Gastrocnemius medialis (tissue), 4 donors: Measurements from ENCODE around the gene NRXN2.

ENCODE experiments used
- CTCF ChIP-seq, 5 experiments: fragments of 450-650 bp in 3 of 5; fragments of 200-600 bp in 2 of 5; sonication (generic) in 2 of 5; IDR thresholded peaks in 4 of 5; conservative IDR thresholded peaks in 1 of 5; 1 replicate in 4 of 5; 2 replicates in 1 of 5; pipeline ENCODE4 v1.5.1; 2016 to 2019; ENCODE audit warnings: antibody characterized with exemption in 5 of 5, mild to moderate bottlenecking in 3 of 5, moderate library complexity in 3 of 5
- POLR2A ChIP-seq, 2 donors: fragments of 450-650 bp; IDR thresholded peaks; one replicate each; pipeline ENCODE4 v1.6.1; 2017; ENCODE audit warnings: antibody characterized with exemption in 2 of 2, mild to moderate bottlenecking in 2 of 2, moderate library complexity in 2 of 2

GRCh38 chr11:64742087-64742888 lies 19.3 kb upstream of the NRXN2 start:
- no peak for TF ChIP-seq CTCF (IDR thresholded peaks at IDR 0.05 in 4 of 5, conservative IDR thresholded peaks at IDR 0.05 in 1 of 5)
- TF ChIP-seq POLR2A (IDR thresholded peaks at IDR 0.05): no peak
